Upper lobe of left lung (tissue), 6 donors: ENCODE data around the gene PSMD8. TPM values are rescaled to one million over a fixed set of nuclear protein-coding genes. Genes with fewer than 3 reads are reported as not detected.
"Not testable (repeated sequence)": the region's sequence is repeated elsewhere in the genome, so short reads cannot be mapped to it uniquely, and the experiment has no call there.

Experiments
- ATAC-seq, 2 donors: fragments of 200-7000 bp; cut with Tn5 transposase; one replicate each; pipeline ENCODE4 v1.9.1; 2022; ENCODE audit warnings: mild to moderate bottlenecking in 2 of 2, moderate library complexity in 2 of 2; ENCODE audit not compliant: low FRiP score in 2 of 2
- DNase-seq, 2 donors: peaks; one replicate each; pipeline ENCODE4 v3.0.0-alpha.2; 2019 to 2020
- H3K27ac ChIP-seq, 4 donors: fragments of 200-600 bp; sonication (generic); one replicate each; pipeline ENCODE4 v1.5.1; 2016 to 2019
- H3K27me3 ChIP-seq, 4 donors: fragments of 200-600 bp; sonication (generic); one replicate each; pipeline ENCODE4 v1.5.1; 2017 to 2019
- H3K36me3 ChIP-seq, 4 donors: fragments of 200-600 bp; sonication (generic); one replicate each; pipeline ENCODE4 v1.5.1; 2016 to 2019
- H3K4me1 ChIP-seq, 4 donors: fragments of 200-600 bp; sonication (generic); one replicate each; pipeline ENCODE4 v1.5.1; 2018 to 2019
- H3K4me3 ChIP-seq, 4 donors: fragments of 200-600 bp; sonication (generic); one replicate each; pipeline ENCODE4 v1.5.1; 2017 to 2019; ENCODE audit warnings: mild to moderate bottlenecking in 2 of 4, moderate library complexity in 1 of 4
- H3K9me3 ChIP-seq, 4 donors: fragments of 200-600 bp; sonication (generic); one replicate each; pipeline ENCODE4 v1.5.1; 2018 to 2019
- EP300 ChIP-seq, 4 donors: sonication (generic); formaldehyde crosslinking; IDR thresholded peaks; one replicate each; pipeline ENCODE4 v1.5.1; 2017; ENCODE audit warnings: antibody characterized with exemption in 4 of 4, control low read depth in 2 of 4
- POLR2A ChIP-seq, 4 donors: fragments of 450-650 bp; IDR thresholded peaks; one replicate each; pipeline ENCODE4 v1.5.1; 2016 to 2017; ENCODE audit warnings: antibody characterized with exemption in 4 of 4, mild to moderate bottlenecking in 2 of 4
- POLR2AphosphoS5 ChIP-seq, 2 donors: sonication (generic); formaldehyde crosslinking; IDR thresholded peaks; one replicate each; pipeline ENCODE4 v1.5.1; 2017; ENCODE audit warnings: antibody characterized with exemption in 2 of 2
- WGBS, 2 donors: methylation state at CpG; one replicate each; pipeline ENCODE4 v1.1.5; 2017 to 2018; 5-methylcytosine and 5-hydroxymethylcytosine counted together
- total RNA-seq, 6 donors: library from RNA; depleted of rRNA in 4 of 6; stranded (reverse); fragments of >200 nt in 4 of 6; gene quantifications; one replicate each; pipeline versions ENCODE4 v1.1.0 to v1.2.1, GENCODE V29; 2016 to 2021
- TF ChIP-seq, protein P1 (sequence below), 6 experiments: fragments of 450-650 bp in 4 of 6; fragments of 200-600 bp in 2 of 6; sonication (generic) in 2 of 6; IDR thresholded peaks; one replicate each; pipeline ENCODE4 v1.5.1; 2016 to 2019; ENCODE audit warnings: antibody characterized with exemption in 6 of 6
- donor health status: DM: no; HTN: no; CAD: no; lungs with moderate emphysema.
- donor health status: DM: no; HTN: yes; CAD: no; lungs with severe emphysema.

Gene PSMD8
- total RNA-seq, 6 donors from 2014 or later = 66.0 to 213 (median 121) TPM

DNA sequence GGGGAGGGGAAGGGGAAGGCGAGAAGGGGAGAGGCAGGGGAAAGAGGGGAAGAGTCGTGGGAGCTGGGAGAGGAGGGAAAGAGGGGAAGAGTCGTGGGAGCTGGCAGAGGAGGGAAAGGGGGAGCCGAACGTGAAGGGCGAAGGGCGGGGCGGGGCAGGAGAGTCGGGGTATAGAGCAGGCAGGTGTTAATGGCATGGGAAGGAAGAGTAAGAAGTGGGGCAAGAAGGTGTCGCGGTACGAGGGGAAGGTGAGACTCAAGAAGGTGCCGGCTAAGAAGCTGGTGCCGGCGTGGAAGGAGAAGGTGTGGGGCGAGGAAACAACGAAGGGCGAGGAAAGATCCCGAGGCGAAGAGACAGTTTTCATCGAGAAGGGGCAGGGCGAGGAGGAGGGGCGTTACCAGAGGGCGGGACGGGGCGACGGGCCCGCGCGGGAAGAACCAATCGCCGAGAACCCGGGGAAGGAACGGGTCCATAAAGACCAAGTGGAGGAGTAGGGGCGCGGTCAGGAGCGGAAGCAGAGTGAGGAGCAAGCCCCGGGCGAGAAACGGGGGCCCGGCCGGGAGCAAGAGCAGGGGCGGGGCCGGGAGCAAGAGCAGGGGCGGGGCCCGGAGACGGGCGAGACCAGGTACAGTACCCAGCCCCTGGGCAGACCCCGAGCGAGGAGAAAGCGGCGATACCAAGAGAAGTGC is 38.3 kb upstream of the PSMD8 start:
- H3K4me3 ChIP-seq = peak overlapping the region; percentile 80 to 95 (median 91)
- no peaks in the 10 kb centered on the region for H3K36me3 ChIP-seq
- WGBS, 2 donors = 1% methylated on average over 52 of the region's 52 CpGs
- peak overlapping the region; percentile 93 to 99 (median 97) for H3K27ac ChIP-seq
- H3K4me1 ChIP-seq = peaks cover 7 to 18% (median 12%) of the 10 kb centered on the region in 4 donors
- H3K27me3 ChIP-seq = no peaks in the 10 kb centered on the region
- no peaks in the 10 kb centered on the region for H3K9me3 ChIP-seq
- ATAC-seq (peak; percentile 96), DNase-seq (peak; percentile 97 to 99)
- TF ChIP-seq EP300 (IDR thresholded peaks at IDR 0.05) (no peak), POLR2AphosphoS5 (IDR thresholded peaks at IDR 0.05) (peak; percentile 38 to 78), POLR2A (IDR thresholded peaks at IDR 0.05) (peak in 1 of 4 donors; percentile 67)

DNA sequence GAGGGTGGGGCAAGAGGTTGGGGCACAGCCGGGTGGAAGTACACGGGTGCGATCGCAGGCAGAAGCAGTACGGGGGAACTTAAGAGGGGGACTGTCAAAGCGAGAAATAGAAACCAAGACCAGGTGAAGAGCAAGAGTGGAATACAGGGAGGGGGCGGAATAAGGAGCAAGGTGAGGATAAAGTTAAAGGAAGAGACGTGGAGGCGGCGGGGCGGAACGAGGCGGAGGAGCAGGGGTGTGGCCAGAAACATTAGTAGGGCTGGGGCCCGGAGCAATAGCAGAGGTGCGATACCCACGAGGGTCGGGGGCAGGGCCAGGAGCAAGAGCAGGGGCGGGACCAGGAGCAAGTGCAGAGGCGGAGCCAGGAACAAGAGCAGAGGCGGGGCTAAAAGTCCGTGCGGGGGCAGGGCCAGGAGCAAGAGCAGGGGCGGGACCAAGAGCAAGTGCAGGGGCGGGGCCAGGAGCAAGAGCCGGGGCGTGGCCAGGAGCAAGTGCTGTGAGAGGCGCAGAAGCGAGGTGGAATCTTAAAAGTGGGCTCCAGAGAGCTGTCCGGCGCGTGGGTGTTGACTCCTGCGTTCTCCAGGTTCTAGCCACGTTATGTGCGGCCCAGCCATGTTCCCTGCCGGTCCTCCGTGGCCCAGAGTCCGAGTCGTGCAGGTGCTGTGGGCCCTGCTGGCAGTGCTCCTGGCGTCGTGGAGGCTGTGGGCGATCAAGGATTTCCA is 37.6 kb upstream of the PSMD8 start:
- Histone ChIP-seq H3K4me3 (peak overlapping the region; percentile 80 to 95 (median 91)), H3K9me3 (no peaks in the 10 kb centered on the region), H3K4me1 (peaks cover 7 to 18% (median 12%) of the 10 kb centered on the region in 4 donors), H3K27me3 (no peaks in the 10 kb centered on the region), H3K36me3 (no peaks in the 10 kb centered on the region), H3K27ac (peak overlapping the region; percentile 93 to 99 (median 97))
- DNase-seq = peak; percentile 97 to 99
- WGBS, 2 donors = 6 to 8% methylated on average over 40 to 41 of the region's 41 CpGs
- no peak for TF ChIP-seq EP300 (IDR thresholded peaks at IDR 0.05)
- TF ChIP-seq POLR2A (IDR thresholded peaks at IDR 0.05) = peak in 1 of 4 donors; percentile 40
- TF ChIP-seq, protein P1, sequence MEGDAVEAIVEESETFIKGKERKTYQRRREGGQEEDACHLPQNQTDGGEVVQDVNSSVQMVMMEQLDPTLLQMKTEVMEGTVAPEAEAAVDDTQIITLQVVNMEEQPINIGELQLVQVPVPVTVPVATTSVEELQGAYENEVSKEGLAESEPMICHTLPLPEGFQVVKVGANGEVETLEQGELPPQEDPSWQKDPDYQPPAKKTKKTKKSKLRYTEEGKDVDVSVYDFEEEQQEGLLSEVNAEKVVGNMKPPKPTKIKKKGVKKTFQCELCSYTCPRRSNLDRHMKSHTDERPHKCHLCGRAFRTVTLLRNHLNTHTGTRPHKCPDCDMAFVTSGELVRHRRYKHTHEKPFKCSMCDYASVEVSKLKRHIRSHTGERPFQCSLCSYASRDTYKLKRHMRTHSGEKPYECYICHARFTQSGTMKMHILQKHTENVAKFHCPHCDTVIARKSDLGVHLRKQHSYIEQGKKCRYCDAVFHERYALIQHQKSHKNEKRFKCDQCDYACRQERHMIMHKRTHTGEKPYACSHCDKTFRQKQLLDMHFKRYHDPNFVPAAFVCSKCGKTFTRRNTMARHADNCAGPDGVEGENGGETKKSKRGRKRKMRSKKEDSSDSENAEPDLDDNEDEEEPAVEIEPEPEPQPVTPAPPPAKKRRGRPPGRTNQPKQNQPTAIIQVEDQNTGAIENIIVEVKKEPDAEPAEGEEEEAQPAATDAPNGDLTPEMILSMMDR (IDR thresholded peaks at IDR 0.05) = peak in 1 of 6 experiments; percentile 15
- ATAC-seq = peak; percentile 92 to 95

DNA sequence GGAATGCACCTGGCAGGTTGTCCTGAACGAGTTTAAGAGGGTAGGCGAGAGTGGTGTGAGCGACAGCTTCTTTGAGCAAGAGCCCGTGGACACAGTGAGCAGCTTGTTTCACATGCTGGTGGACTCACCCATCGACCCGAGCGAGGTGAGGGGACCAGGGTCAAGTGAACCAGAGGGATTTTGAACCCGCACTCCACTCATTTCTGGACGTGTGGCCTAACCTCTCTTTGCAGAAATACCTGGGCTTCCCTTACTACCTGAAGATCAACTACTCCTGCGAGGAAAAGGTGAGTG is 37.1 kb upstream of the PSMD8 start:
- Histone ChIP-seq H3K27me3 (no peaks in the 10 kb centered on the region), H3K4me3 (peak overlapping the region in 3 of 4 donors; percentile 80 to 95 (median 89)), H3K27ac (peak overlapping the region; percentile 93 to 99 (median 97)), H3K9me3 (no peaks in the 10 kb centered on the region), H3K36me3 (no peaks in the 10 kb centered on the region), H3K4me1 (peaks cover 7 to 18% (median 12%) of the 10 kb centered on the region in 4 donors)
- ATAC-seq (no peak), DNase-seq (peak in 1 of 2 donors; percentile 64)
- TF ChIP-seq POLR2A (IDR thresholded peaks at IDR 0.05) (no peak), POLR2AphosphoS5 (IDR thresholded peaks at IDR 0.05) (no peak), EP300 (IDR thresholded peaks at IDR 0.05) (no peak)
- TF ChIP-seq, protein P1 (IDR thresholded peaks at IDR 0.05) = no peak
- WGBS, 2 donors = 55 to 65% methylated on average over 10 of the region's 10 CpGs

DNA sequence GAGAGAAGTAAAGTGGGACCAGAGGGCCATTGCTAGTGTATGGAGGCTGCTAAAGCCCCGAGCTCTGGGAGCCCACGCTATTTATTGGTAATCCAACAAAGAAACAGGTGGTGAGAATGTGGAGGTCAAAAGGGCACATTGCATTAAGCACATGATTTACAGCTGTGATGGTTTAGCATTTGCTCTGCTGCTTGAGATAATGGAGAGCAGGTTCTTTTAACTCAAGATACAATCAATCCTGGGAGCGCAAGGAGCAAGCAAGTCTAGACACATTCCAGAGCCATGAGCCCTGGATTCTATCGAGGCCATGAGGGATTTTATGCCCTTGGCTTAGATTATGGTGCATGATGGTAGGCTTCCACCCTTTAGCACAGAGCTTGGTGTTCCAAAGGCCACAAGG is 35.4 kb upstream of the PSMD8 start:
- H3K4me3 ChIP-seq, H3K9me3 ChIP-seq, DNase-seq, H3K27ac ChIP-seq, H3K27me3 ChIP-seq, H3K36me3 ChIP-seq, ATAC-seq: not testable (repeated sequence)
- H3K4me1 ChIP-seq = peaks cover 7 to 18% (median 12%) of the 10 kb centered on the region in 4 donors
- whole genome bisulfite sequencing, 2 donors = 72 to 92% methylated on average over 3 to 4 of the region's 4 CpGs

DNA sequence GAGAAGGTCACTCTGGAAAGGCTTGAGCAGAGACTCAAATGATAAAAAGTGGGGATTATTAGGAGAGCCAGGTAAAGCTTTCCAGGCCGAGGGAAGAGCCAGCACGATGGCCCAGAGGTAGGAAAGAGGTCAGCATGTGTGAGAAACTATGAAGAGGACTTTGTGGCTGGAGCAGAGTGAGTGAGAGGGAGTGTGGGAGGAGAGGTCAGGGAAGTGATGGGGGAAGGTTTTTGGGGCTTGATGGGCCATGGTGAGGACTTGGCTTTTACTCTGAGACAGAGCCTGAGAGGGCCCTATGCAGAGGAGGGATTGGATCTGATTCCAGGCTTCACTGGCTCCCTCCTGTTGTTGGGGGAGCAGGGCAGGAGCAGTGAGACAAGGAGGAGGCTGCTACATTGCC is 33.4 kb upstream of the PSMD8 start:
- TF ChIP-seq POLR2AphosphoS5 (IDR thresholded peaks at IDR 0.05) = no peak
- TF ChIP-seq, protein P1 (IDR thresholded peaks at IDR 0.05) = no peak
- no peak for TF ChIP-seq POLR2A (IDR thresholded peaks at IDR 0.05)
- no peak for TF ChIP-seq EP300 (IDR thresholded peaks at IDR 0.05)
- Histone ChIP-seq H3K9me3 (no peaks in the 10 kb centered on the region), H3K27me3 (no peaks in the 10 kb centered on the region), H3K36me3 (no peaks in the 10 kb centered on the region), H3K4me3 (no peak overlapping the region), H3K27ac (no peak overlapping the region), H3K4me1 (peaks cover 7 to 13% (median 11%) of the 10 kb centered on the region in 4 donors)
- DNase-seq (no peak), ATAC-seq (no peak)
- 86 to 97% methylated on average over 2 of the region's 2 CpGs for WGBS, 2 donors
